Stomach (tissue), 9 donors: ENCODE data around the gene KDM4B. TPM values are rescaled to one million over a fixed set of nuclear protein-coding genes. Genes with fewer than 3 reads are reported as not detected.
"Not testable (repeated sequence)": the region's sequence is repeated elsewhere in the genome, so short reads cannot be mapped to it uniquely, and the experiment has no call there.

Experiments used
- DNase-seq, 2 donors: peaks; one replicate each; pipeline versions ENCODE4 v3.0.0 to v3.0.0-alpha.2; 2013 to 2019
- H3K27ac ChIP-seq, 5 donors: fragments of 200-600 bp in 4 of 5; sonication (generic) in 4 of 5; one replicate each; pipeline ENCODE4 v1.5.1; 2013 to 2019; ENCODE audit warnings: mild to moderate bottlenecking in 1 of 5, moderate library complexity in 1 of 5
- H3K27me3 ChIP-seq, 3 donors: fragments of 200-600 bp; sonication (generic); one replicate each; pipeline ENCODE4 v1.5.1; 2017 to 2019; ENCODE audit warnings: mixed run types in 1 of 3
- H3K36me3 ChIP-seq, 4 donors: fragments of 200-600 bp; sonication (generic); 1 replicate in 3 of 4; 2 replicates in 1 of 4; pipeline ENCODE4 v1.5.1; 2016 to 2019
- H3K4me1 ChIP-seq, 4 donors: fragments of 200-600 bp; sonication (generic); one replicate each; pipeline ENCODE4 v1.5.1; 2016 to 2019
- H3K4me3 ChIP-seq, 4 donors: fragments of 200-600 bp; sonication (generic) in 3 of 4; one replicate each; pipeline ENCODE4 v1.5.1; 2016 to 2019; ENCODE audit warnings: mild to moderate bottlenecking in 1 of 4
- H3K9me3 ChIP-seq, 4 donors: fragments of 200-600 bp; sonication (generic); one replicate each; pipeline ENCODE4 v1.5.1; 2016 to 2019
- CTCF ChIP-seq, 7 experiments: fragments of 450-650 bp in 4 of 7; fragments of 200-600 bp in 3 of 7; sonication (generic) in 3 of 7; IDR thresholded peaks; one replicate each; pipeline ENCODE4 v1.5.1; 2016 to 2019; ENCODE audit warnings: antibody characterized with exemption in 7 of 7, control low read depth in 2 of 7, mild to moderate bottlenecking in 1 of 7
- EP300 ChIP-seq: sonication (generic); formaldehyde crosslinking; IDR thresholded peaks from one replicate; pipeline ENCODE4 v1.6.1; 2017; ENCODE audit warnings: antibody characterized with exemption
- POLR2A ChIP-seq, 4 donors: fragments of 450-650 bp; IDR thresholded peaks; one replicate each; pipeline ENCODE4 v1.6.1; 2016; ENCODE audit warnings: antibody characterized with exemption in 4 of 4, control low read depth in 2 of 4, mild to moderate bottlenecking in 1 of 4, moderate library complexity in 1 of 4
- POLR2AphosphoS5 ChIP-seq, 3 donors: sonication (generic); formaldehyde crosslinking; IDR thresholded peaks; one replicate each; pipeline ENCODE4 v1.6.1; 2016; ENCODE audit warnings: antibody characterized with exemption in 3 of 3
- WGBS, 5 donors: extraction: QIAGEN DNeasy Blood & Tissue Kit in 3 of 5; methylation state at CpG; one replicate each; pipeline versions ENCODE4 v1.1.5 to v1.1.7; 2013 to 2018; 5-methylcytosine and 5-hydroxymethylcytosine counted together
- intact Hi-C: fragments of 100-400 bp; cut with DNase I; formaldehyde crosslinking; loops from one replicate; pipeline ENCODE4 v1.15.1; 2023; ENCODE audit warnings: low total_unique reads
- polyA plus RNA-seq, 3 donors: library from polyadenylated mRNA; stranded (reverse); fragments of 200-250 nt; gene quantifications; one replicate each; pipeline ENCODE4 v1.2.3, GENCODE V29; 2013
- total RNA-seq, 5 donors: library from RNA; depleted of rRNA; stranded (reverse); fragments of >200 nt; gene quantifications; one replicate each; pipeline versions ENCODE4 v1.1.0 to v1.2.3, GENCODE V29; 2014 to 2016
- donor health status: healthy with polysubstance abuse.
- donor health status: Bipolar disorder and iron deficiency.
- donor health status: healthy.

The KDM4B gene
- total and polyA plus RNA-seq, 8 donors = 5.2 to 202 (median 29.4) TPM

GRCh38 chr19:5154799-5155426 lies 186.0 kb downstream of the KDM4B start:
- 82 to 87% (median 82%) methylated on average over 18 to 26 of the region's 26 CpGs for whole genome bisulfite sequencing, 5 donors
- no peak overlapping the region for H3K4me3 ChIP-seq
- no peak for TF ChIP-seq POLR2A (IDR thresholded peaks at IDR 0.05)
- H3K4me1 ChIP-seq = peaks cover 0 to 8% (median 0%) of the 10 kb centered on the region in 4 donors
- no peak for DNase-seq
- H3K36me3 ChIP-seq = peaks cover 0 to 37% (median 30%) of the 10 kb centered on the region in 4 donors
- no peak overlapping the region for H3K27ac ChIP-seq
- peaks cover 0 to 17% (median 16%) of the 10 kb centered on the region in 4 donors for H3K9me3 ChIP-seq
- intact Hi-C loops = no loop called here
- H3K27me3 ChIP-seq = no peaks in the 10 kb centered on the region

GRCh38 chr19:5155586-5156210 lies 186.8 kb downstream of the KDM4B start:
- Histone ChIP-seq H3K27me3 (no peaks in the 10 kb centered on the region), H3K4me3 (no peak overlapping the region), H3K9me3 (peaks cover 0 to 17% (median 16%) of the 10 kb centered on the region in 4 donors), H3K27ac (no peak overlapping the region), H3K4me1 (peaks cover 0 to 8% (median 0%) of the 10 kb centered on the region in 4 donors), H3K36me3 (peaks cover 0 to 29% (median 22%) of the 10 kb centered on the region in 4 donors)
- WGBS, 5 donors = 72 to 86% (median 83%) methylated on average over 6 to 10 of the region's 10 CpGs
- intact Hi-C loops = no loop called here
- DNase-seq = no peak
- TF ChIP-seq EP300 = no peak
- TF ChIP-seq POLR2AphosphoS5 (IDR thresholded peaks at IDR 0.05) = no peak
- no peak for TF ChIP-seq POLR2A (IDR thresholded peaks at IDR 0.05)
- TF ChIP-seq CTCF (IDR thresholded peaks at IDR 0.05) = no peak

GRCh38 chr19:5156231-5156986 lies 187.5 kb downstream of the KDM4B start:
- peaks cover 0 to 8% (median 0%) of the 10 kb centered on the region in 4 donors for H3K4me1 ChIP-seq
- no peak for TF ChIP-seq CTCF (IDR thresholded peaks at IDR 0.05)
- TF ChIP-seq POLR2A (IDR thresholded peaks at IDR 0.05) = no peak
- TF ChIP-seq EP300 = no peak
- TF ChIP-seq POLR2AphosphoS5 (IDR thresholded peaks at IDR 0.05) = no peak
- no peaks in the 10 kb centered on the region for H3K27me3 ChIP-seq
- peaks cover 0 to 17% (median 16%) of the 10 kb centered on the region in 4 donors for H3K9me3 ChIP-seq
- intact Hi-C loops = no loop called here
- H3K4me3 ChIP-seq = no peak overlapping the region
- H3K36me3 ChIP-seq = peaks cover 0 to 22% (median 15%) of the 10 kb centered on the region in 4 donors
- DNase-seq = no peak
- H3K27ac ChIP-seq = no peak overlapping the region
- 40 to 54% (median 46%) methylated on average over 13 to 23 of the region's 23 CpGs for WGBS, 5 donors

- Histone ChIP-seq H3K4me3 (no peak overlapping the region), H3K36me3 (peaks cover 0 to 14% (median 8%) of the 10 kb centered on the region in 4 donors), H3K4me1 (peaks cover 0 to 8% (median 0%) of the 10 kb centered on the region in 4 donors), H3K27me3 (no peaks in the 10 kb centered on the region), H3K9me3 (peaks cover 0 to 17% (median 16%) of the 10 kb centered on the region in 4 donors), H3K27ac (no peak overlapping the region)
- intact Hi-C loops = no loop called here
- WGBS, 5 donors = 60 to 72% (median 63%) methylated on average over 3 to 4 of the region's 4 CpGs
- TF ChIP-seq EP300 (no peak), POLR2AphosphoS5 (IDR thresholded peaks at IDR 0.05) (no peak), POLR2A (IDR thresholded peaks at IDR 0.05) (no peak)
- no peak for DNase-seq
Measured at GRCh38 chr19:5157186-5157585, 188.3 kb downstream of the KDM4B start.

GRCh38 chr19:5158549-5159134 lies 189.7 kb downstream of the KDM4B start:
- intact Hi-C loops, H3K27ac ChIP-seq, DNase-seq, H3K4me1 ChIP-seq, H3K36me3 ChIP-seq, H3K4me3 ChIP-seq, H3K27me3 ChIP-seq: not testable (repeated sequence)
- peaks cover 0 to 17% (median 16%) of the 10 kb centered on the region in 4 donors for H3K9me3 ChIP-seq
- WGBS, 5 donors = 93 to 98% (median 97%) methylated on average over 7 of the region's 7 CpGs
